ENCODE measurements around the gene ZNF32. TPM values are rescaled to one million over a fixed set of nuclear protein-coding genes. Genes with fewer than 3 reads are reported as not detected.
"Not testable (repeated sequence)": the region's sequence is repeated elsewhere in the genome, so short reads cannot be mapped to it uniquely, and the experiment has no call there.

ZNF32 gene
- total and polyA plus RNA-seq, 2 experiments from 2014 or later = 42.6 to 57.9 TPM

- TF ChIP-seq EZH2 (IDR thresholded peaks at IDR 0.05; ENCODE audit: borderline replicate concordance) (no peak), EZH2phosphoT487 (IDR thresholded peaks at IDR 0.05; ENCODE audit: low read depth, severe bottlenecking, unreplicated experiment) (no peak)
- TF ChIP-seq, protein P1, sequence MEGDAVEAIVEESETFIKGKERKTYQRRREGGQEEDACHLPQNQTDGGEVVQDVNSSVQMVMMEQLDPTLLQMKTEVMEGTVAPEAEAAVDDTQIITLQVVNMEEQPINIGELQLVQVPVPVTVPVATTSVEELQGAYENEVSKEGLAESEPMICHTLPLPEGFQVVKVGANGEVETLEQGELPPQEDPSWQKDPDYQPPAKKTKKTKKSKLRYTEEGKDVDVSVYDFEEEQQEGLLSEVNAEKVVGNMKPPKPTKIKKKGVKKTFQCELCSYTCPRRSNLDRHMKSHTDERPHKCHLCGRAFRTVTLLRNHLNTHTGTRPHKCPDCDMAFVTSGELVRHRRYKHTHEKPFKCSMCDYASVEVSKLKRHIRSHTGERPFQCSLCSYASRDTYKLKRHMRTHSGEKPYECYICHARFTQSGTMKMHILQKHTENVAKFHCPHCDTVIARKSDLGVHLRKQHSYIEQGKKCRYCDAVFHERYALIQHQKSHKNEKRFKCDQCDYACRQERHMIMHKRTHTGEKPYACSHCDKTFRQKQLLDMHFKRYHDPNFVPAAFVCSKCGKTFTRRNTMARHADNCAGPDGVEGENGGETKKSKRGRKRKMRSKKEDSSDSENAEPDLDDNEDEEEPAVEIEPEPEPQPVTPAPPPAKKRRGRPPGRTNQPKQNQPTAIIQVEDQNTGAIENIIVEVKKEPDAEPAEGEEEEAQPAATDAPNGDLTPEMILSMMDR (IDR thresholded peaks at IDR 0.05; ENCODE audit: poor library complexity) = no peak
- H3K4me1 ChIP-seq (ENCODE audit: insufficient read depth) = no peaks in the 10 kb centered on the region
- H3K9me2 ChIP-seq (replicated peaks; ENCODE audit: insufficient read depth) = no peaks in the 10 kb centered on the region
- no peaks in the 10 kb centered on the region for H3K27me3 ChIP-seq
- 90% methylated on average over 10 of the region's 10 CpGs for WGBS (ENCODE audit: low lambda C conversion rate, missing lambda C conversion rate)
- H3K9me3 ChIP-seq (ENCODE audit: low read depth) = no peaks in the 10 kb centered on the region
- peak overlapping the region; percentile 97 for H3K4me3 ChIP-seq
- H3K4me2 ChIP-seq = peak overlapping the region; percentile 97
- no peak for DNase-seq (ENCODE audit: low spot score)
- peaks cover 3% of the 10 kb centered on the region for H3K79me2 ChIP-seq
- no peak overlapping the region for H3K27ac ChIP-seq
- peak overlapping the region; percentile 99 for H2AFZ ChIP-seq
- no peaks in the 10 kb centered on the region for H3K36me3 ChIP-seq (replicated peaks; ENCODE audit: insufficient read depth, low read depth)
- H4K20me1 ChIP-seq (ENCODE audit: insufficient read depth, poor library complexity, severe bottlenecking) = no peaks in the 10 kb centered on the region
Observed at GRCh38 chr10:43607199-43607573, 41.5 kb downstream of the ZNF32 start.

- H3K27ac ChIP-seq = peak within 1 kb of the TSS; percentile 60
- H3K4me1 ChIP-seq (ENCODE audit: insufficient read depth) = no peaks in the 10 kb centered on the region
- DNase-seq (ENCODE audit: low spot score) = peak; percentile 74
- H3K27me3 ChIP-seq = no peaks in the 10 kb centered on the region
- peak within 1 kb of the TSS; percentile 99 for H2AFZ ChIP-seq
- no peaks in the 10 kb centered on the region for H3K36me3 ChIP-seq (replicated peaks; ENCODE audit: insufficient read depth, low read depth)
- no peaks in the 10 kb centered on the region for H3K9me2 ChIP-seq (replicated peaks; ENCODE audit: insufficient read depth)
- TF ChIP-seq EZH2 (IDR thresholded peaks at IDR 0.05; ENCODE audit: borderline replicate concordance) = no peak
- TF ChIP-seq EZH2phosphoT487 (IDR thresholded peaks at IDR 0.05; ENCODE audit: low read depth, severe bottlenecking, unreplicated experiment) = no peak
- TF ChIP-seq, protein P1 (IDR thresholded peaks at IDR 0.05; ENCODE audit: poor library complexity) = no peak
- no peaks in the 10 kb centered on the region for H3K9me3 ChIP-seq (ENCODE audit: low read depth)
- H3K4me3 ChIP-seq = peak within 1 kb of the TSS; percentile 97
- H3K4me2 ChIP-seq = peak within 1 kb of the TSS; percentile 97
- WGBS (ENCODE audit: low lambda C conversion rate, missing lambda C conversion rate) = 7% methylated on average over 43 of the region's 58 CpGs
- H4K20me1 ChIP-seq (ENCODE audit: insufficient read depth, poor library complexity, severe bottlenecking) = no peaks in the 10 kb centered on the region
- peaks cover 3% of the 10 kb centered on the region for H3K79me2 ChIP-seq
Observed at GRCh38 chr10:43606323-43607198, 42.1 kb downstream of the ZNF32 start, which contains the start of gene ZNF485. Gene ZNF485 (plus strand): TSS chr10:43606438. CDS start chr10:43607051, 613 bp downstream.

DNA sequence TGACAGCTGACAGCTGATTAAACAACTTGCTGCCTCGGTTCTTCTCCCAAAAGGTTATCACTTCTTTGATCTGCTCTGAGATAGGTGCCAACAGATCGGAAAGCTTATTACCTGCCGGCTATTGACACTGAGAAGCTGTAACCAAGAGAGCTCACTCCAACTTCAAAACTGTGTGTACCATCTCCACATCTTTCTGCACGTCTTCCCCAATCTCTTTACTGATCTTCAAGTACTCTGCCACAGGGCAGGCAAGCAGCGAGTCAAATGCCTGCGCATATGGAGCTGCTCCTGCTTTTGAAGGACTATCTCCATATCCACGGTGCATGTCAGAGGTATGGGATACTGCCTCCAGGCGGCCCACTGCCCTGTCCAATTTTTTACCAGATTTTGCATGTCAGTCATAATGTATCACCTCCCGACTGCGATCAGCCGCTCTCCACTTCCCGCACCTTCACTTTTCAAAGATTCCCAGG is 42.8 kb downstream of the ZNF32 start:
- DNase-seq (ENCODE audit: low spot score) = no peak
- no peaks in the 10 kb centered on the region for H3K9me3 ChIP-seq (ENCODE audit: low read depth)
- H3K36me3 ChIP-seq (replicated peaks; ENCODE audit: insufficient read depth, low read depth) = no peaks in the 10 kb centered on the region
- no peak overlapping the region for H3K27ac ChIP-seq
- no peaks in the 10 kb centered on the region for H4K20me1 ChIP-seq (ENCODE audit: insufficient read depth, poor library complexity, severe bottlenecking)
- TF ChIP-seq EZH2phosphoT487 (IDR thresholded peaks at IDR 0.05; ENCODE audit: low read depth, severe bottlenecking, unreplicated experiment) = no peak
- TF ChIP-seq EZH2 (IDR thresholded peaks at IDR 0.05; ENCODE audit: borderline replicate concordance) = no peak
- TF ChIP-seq, protein P1 (IDR thresholded peaks at IDR 0.05; ENCODE audit: poor library complexity) = no peak
- 50% methylated on average over 12 of the region's 12 CpGs for WGBS (ENCODE audit: low lambda C conversion rate, missing lambda C conversion rate)
- peaks cover 3% of the 10 kb centered on the region for H3K79me2 ChIP-seq
- peak overlapping the region; percentile 99 for H2AFZ ChIP-seq
- no peaks in the 10 kb centered on the region for H3K9me2 ChIP-seq (replicated peaks; ENCODE audit: insufficient read depth)
- no peaks in the 10 kb centered on the region for H3K4me1 ChIP-seq (ENCODE audit: insufficient read depth)
- H3K4me2 ChIP-seq = peak overlapping the region; percentile 97
- H3K27me3 ChIP-seq = no peaks in the 10 kb centered on the region
- peak overlapping the region; percentile 97 for H3K4me3 ChIP-seq

DNA sequence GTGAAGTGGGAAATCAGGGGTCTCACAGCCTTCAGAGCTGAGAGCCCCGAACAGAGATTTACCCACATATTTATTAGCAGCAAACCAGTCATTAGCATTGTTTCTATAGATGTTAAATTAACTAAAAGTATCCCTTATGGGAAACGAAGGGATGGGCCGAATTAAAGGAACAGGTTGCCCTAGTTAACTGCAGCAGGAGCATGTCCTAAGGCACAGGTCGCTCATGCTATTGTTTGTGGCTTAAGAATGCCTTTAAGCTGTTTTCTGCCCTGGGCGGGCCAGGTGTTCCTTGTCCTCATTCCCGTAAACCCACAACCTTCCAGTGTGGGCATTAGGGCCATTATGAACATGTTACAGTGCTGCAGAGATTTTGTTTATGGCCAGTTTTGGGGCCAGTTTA is 47.1 kb downstream of the ZNF32 start:
- not testable (repeated sequence) for H3K4me1 ChIP-seq (ENCODE audit: insufficient read depth); H3K9me3 ChIP-seq (ENCODE audit: low read depth); H3K9me2 ChIP-seq (replicated peaks; ENCODE audit: insufficient read depth); H3K27ac ChIP-seq; H2AFZ ChIP-seq; H3K27me3 ChIP-seq; H3K4me2 ChIP-seq; DNase-seq (ENCODE audit: low spot score); H3K79me2 ChIP-seq; H3K36me3 ChIP-seq (replicated peaks; ENCODE audit: insufficient read depth, low read depth); H3K4me3 ChIP-seq; H4K20me1 ChIP-seq (ENCODE audit: insufficient read depth, poor library complexity, severe bottlenecking)
- WGBS (ENCODE audit: low lambda C conversion rate, missing lambda C conversion rate) = 74% methylated on average over 6 of the region's 6 CpGs
